AG04449 (cell line): ENCODE measurements around the gene PRKAR1B.

ENCODE experiments used
- CTCF ChIA-PET: fragments of 350-600 bp; formaldehyde crosslinking; extraction: SDS; loops from one replicate; lab custom pipeline; 2021; ENCODE audit warnings: antibody characterized with exemption; lab: Yijun Ruan, JAX
- POLR2A ChIA-PET: fragments of 400-600, 350-600 bp; formaldehyde crosslinking; extraction: SDS; loops from one replicate; lab custom pipeline; 2020; ENCODE audit warnings: antibody characterized with exemption, inconsistent platforms; lab: Yijun Ruan, JAX
- DNase-seq: peaks from one replicate; pipeline ENCODE4 v3.0.0-alpha.2; 2010; ENCODE audit warnings: low read depth, low spot score
- H3K4me3 ChIP-seq: 2 replicates; pipeline ENCODE4 v1.5.1; 2011; ENCODE audit warnings: low read depth, mild to moderate bottlenecking, control low read depth, low read length
- CTCF ChIP-seq: IDR thresholded peaks from one replicate; pipeline ENCODE4 v1.5.1; 2011; ENCODE audit warnings: mild to moderate bottlenecking, moderate library complexity, low read length, control low read depth, inconsistent platforms; ENCODE audit not compliant: insufficient read depth; ENCODE audit errors: missing control alignments

PRKAR1B gene

GRCh38 chr7:596819-597182, 130.3 kb downstream of the PRKAR1B start:
- TF ChIP-seq CTCF = no peak
- H3K4me3 ChIP-seq = no peak overlapping the region
- POLR2A ChIA-PET = no interaction called here
- CTCF ChIA-PET = no interaction called here
- no peak for DNase-seq

GRCh38 chr7:596071-596818, 130.8 kb downstream of the PRKAR1B start:
- H3K4me3 ChIP-seq = no peak overlapping the region
- DNase-seq = no peak
- CTCF ChIA-PET = no interaction called here
- TF ChIP-seq CTCF = no peak
- POLR2A ChIA-PET = no interaction called here

GRCh38 chr7:595621-596010, 131.5 kb downstream of the PRKAR1B start:
- CTCF ChIA-PET = no interaction called here

GRCh38 chr7:594920-595620, 132.0 kb downstream of the PRKAR1B start:
- no peak for TF ChIP-seq CTCF
- H3K4me3 ChIP-seq = no peak overlapping the region
- ChIA-PET CTCF (no interaction called here), POLR2A (no interaction called here)
- DNase-seq = no peak

More at GRCh38 chr7:595621-596010, 131.5 kb downstream of the PRKAR1B start:
- no peak overlapping the region for H3K4me3 ChIP-seq
- no peak for DNase-seq
- TF ChIP-seq CTCF = no peak
- POLR2A ChIA-PET = no interaction called here

GRCh38 chr7:594212-594913, 132.7 kb downstream of the PRKAR1B start:
- no peak overlapping the region for H3K4me3 ChIP-seq
- ChIA-PET POLR2A (no interaction called here), CTCF (no interaction called here)
- DNase-seq = no peak
- no peak for TF ChIP-seq CTCF
